KG1 (cell line): Measurements from ENCODE around the gene KRTAP1-4.
"Not testable (repeated sequence)": the region's sequence is repeated elsewhere in the genome, so short reads cannot be mapped to it uniquely, and the experiment has no call there.

Source experiments
- DNase-seq: peaks from one replicate; lab custom pipeline; 2025; lab: John Stamatoyannopoulos, UW

Gene KRTAP1-4

DNA sequence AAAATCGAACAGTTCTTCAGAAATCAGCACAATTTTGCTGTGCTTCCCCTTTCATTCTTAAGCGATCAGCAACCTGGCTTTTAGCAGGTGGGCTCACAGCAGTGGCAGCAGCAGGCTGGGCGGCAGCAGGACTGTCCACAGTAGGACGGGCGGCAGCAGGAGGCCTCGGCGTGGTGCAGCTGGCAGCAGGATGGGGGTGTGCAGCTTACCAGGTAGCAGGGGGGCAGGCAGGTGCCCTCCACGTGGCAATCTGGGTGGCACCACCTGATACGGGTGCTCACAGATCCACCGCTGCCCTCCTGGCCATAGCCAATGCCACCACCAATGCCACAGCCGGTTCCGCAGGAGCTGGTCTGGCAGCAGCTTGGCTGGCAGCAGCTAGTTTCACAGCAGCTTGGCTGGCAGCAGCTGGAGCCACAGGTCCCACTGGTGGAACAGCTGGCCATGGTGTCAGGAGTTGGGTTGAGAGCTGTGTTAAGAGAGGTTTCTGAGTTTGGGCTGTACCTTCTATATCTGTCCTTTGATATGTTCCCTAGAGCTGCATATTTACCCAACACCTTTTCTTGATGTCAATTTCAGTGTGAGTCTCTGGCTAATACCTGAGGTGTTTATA lies at the start of gene KRTAP1-4:
Gene KRTAP1-4, minus strand, starts transcription at position 563 of the 613 bp plus-strand sequence. Its CDS starts 117 bp downstream, at position 446.
- no peak for DNase-seq

GRCh38 chr17:41076788-41077187 lies 46.8 kb upstream of the KRTAP1-4 start:
- no peak for DNase-seq

- no peak for DNase-seq
These were observed 43.7 kb upstream of the KRTAP1-4 start for GRCh38 chr17:41073676-41074075.

GRCh38 chr17:41071606-41072360 lies 41.8 kb upstream of the KRTAP1-4 start:
- DNase-seq = no peak

DNA sequence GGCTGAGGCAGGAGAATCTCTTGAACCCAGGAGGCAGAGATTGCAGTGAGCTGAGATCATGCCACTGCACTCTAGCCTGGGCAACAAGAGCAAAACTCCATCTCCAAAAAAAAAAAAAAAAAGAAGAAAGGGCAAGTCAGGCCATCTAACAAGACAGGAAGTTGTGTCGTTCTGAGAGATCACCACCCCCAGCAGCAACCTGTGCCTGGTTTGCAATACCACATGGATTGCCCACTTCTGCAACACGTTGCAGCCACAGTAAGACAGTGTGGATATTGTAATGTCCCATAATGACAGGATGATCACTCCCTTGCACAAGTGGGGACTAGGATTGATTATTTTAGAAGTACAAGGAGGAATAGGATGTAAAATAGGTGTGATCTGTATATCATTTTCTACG lies 39.0 kb upstream of the KRTAP1-4 start:
- no peak for DNase-seq

DNA sequence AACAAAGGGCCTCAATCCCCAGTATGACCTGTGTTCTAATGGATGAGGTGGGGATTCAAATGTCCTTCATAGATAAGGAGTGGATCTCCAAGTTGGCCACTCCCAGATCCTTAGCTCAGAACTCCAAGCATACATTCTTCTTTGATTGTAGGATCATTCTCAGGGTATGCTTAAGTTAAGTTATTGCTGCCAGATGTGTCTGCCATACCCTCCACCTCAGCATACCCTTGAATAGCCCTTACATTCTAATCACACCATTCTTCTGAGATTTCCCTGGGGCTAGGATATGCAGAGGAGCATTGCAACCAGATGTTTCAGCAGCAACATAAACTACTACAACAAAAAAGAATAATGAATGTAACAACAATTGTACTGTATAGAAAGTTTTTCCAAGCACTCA lies 37.3 kb upstream of the KRTAP1-4 start:
- no peak for DNase-seq

DNA sequence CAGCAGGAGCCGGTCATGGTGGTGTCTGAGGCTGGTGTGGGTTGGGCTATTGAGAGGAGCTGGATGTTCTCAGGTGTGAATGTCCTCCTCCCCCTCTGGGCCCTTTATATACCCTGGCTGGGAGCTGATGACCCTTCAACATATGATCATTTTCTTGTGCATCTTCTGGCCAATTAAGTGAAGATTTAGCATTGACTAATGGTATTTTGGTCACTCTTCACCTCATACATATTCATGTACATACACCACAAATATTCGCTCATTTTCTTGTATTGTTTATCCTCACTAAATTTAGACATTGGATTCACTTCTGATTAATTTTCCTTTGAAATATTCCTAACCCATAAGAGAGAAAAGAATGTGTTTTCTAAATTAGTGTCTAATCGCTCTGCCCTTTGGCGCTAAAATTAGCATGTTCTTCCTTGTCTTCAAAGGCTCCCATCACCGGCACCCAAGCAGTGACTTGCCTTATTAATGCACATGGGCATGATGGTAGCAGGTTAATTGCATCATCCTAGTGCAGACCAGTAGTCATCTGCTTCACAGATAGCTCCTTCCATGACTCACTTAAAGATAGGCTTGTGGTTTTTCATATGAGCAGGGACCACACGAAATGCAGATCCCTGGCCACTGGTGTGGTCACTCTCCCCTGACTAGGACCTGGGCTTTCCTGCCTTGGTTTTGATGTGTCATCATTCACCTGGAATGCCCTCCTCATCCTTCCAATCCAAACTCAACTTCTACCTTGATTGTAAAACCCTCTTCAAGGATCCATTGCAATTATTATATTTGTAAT lies 36.0 kb upstream of the KRTAP1-4 start, which contains the start of gene KRTAP2-4:
Gene KRTAP2-4, minus strand, starts transcription at position 51 of the 796 bp plus-strand sequence. Its CDS starts 34 bp downstream, at position 17.
- no peak for DNase-seq

GRCh38 chr17:41065016-41065689 lies 35.2 kb upstream of the KRTAP1-4 start:
- DNase-seq = not testable (repeated sequence)

GRCh38 chr17:41064301-41064700 lies 34.3 kb upstream of the KRTAP1-4 start:
- no peak for DNase-seq

GRCh38 chr17:41063449-41063848 lies 33.5 kb upstream of the KRTAP1-4 start:
- DNase-seq = no peak

DNA sequence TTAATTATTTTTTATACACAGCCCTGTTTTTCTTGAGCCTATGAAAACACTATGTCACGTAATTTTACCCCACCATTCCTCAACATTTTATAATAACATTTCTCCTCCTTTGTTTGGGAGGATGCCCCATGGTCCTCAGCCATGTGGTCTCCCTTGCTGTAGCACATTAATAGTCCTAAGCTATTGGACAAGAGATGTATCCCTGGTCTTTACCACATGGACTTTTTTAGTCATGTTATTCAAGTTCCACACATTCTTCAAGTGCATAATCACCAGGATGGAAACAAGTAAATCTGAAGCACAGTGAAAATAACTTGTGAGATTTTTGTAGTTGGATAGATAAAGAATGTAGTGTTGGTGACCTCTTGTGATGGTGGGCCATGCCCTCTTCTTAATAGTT lies 32.0 kb upstream of the KRTAP1-4 start:
- no peak for DNase-seq

GRCh38 chr17:41060052-41060604 lies 30.1 kb upstream of the KRTAP1-4 start, which contains the start of gene KRTAP2-3:
TSS of gene KRTAP2-3 (minus strand) at chr17:41060114. CDS start at chr17:41060050, 64 bp downstream.
- no peak for DNase-seq

- DNase-seq = not testable (repeated sequence)
These were observed 29.5 kb upstream of the KRTAP1-4 start for GRCh38 chr17:41059276-41060051.

DNA sequence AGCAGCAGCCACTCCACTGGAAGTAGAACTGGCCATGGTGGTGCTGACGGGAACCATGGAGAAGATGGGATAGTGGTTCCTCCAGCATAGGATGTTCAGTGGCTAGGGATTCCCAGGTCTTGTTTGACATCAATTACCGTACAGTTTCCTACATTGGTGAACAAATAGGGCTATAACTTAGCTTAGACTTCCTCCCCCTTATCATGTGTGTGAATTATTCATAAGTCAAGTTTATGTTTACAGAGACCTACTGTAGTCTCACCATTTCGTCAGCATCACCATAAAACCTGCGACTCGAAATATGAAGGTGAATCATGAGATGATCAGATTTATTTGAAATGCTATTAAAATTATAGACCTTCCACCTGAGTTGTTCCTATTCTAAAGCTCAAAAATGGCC lies 28.7 kb upstream of the KRTAP1-4 start:
- DNase-seq = no peak

DNA sequence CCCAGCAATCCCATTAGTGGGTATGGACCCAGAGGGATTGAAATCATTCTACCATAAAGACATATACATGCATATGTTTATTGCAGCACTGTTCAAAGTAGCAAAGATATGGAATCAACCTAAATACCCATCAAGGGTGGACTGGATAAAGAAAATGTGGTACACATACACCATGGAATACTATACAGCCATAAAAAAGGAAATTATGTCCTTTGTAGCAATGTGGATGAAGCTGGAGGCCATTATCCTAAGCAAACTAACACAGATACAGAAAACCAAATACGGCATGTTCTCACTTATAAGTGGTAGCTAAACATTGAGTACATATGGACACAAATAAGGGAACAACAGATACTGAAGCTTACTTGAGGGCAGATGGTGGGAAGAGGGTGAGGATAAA lies 27.6 kb upstream of the KRTAP1-4 start:
- DNase-seq = no peak

DNA sequence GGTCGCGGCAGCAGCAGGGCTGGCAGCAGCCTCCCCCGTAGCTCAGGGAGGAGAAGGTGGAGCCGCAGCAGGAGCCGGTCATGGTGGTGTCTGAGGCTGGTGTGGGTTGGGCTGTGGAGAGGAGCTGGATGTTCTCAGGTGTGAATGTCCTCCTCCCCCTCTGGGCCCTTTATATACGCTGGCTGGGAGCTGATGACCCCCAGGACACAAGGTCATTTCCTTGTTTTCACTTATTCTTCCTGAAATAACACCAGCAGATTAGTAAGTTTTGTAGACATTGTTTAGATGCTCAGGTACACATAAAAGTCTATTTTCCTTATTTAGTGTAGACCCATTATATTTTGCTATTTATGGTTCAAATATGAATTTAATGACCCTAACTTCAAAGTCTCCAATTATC lies 25.1 kb upstream of the KRTAP1-4 start, which contains the start of gene KRTAP2-2:
Gene KRTAP2-2, minus strand, starts transcription at position 101 of the 400 bp plus-strand sequence. Its CDS starts 19 bp downstream, at position 82.
- DNase-seq = not testable (repeated sequence)

GRCh38 chr17:41054556-41054955 lies 24.6 kb upstream of the KRTAP1-4 start:
- DNase-seq = not testable (repeated sequence)

- no peak for DNase-seq
These were observed 24.0 kb upstream of the KRTAP1-4 start for GRCh38 chr17:41054025-41054424.

DNA sequence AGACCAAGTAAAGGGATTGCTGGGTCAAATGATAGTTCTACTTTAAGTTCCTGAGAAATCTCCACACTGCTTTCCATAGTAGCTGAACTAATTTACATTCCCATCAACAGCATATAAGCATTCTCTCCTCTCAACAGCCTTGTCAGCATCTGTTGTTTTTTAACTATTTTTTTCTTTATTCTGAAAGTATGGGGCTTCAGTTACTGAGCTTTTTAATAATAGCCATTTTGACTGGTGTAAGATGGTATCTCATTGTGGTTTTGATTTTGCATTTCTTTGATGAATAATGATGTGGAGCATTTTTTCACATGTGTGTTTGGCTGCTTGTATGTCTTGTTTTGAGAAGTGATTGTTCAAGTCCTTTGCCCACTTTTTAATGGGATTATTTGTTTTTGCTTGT lies 22.6 kb upstream of the KRTAP1-4 start:
- DNase-seq = no peak

DNA sequence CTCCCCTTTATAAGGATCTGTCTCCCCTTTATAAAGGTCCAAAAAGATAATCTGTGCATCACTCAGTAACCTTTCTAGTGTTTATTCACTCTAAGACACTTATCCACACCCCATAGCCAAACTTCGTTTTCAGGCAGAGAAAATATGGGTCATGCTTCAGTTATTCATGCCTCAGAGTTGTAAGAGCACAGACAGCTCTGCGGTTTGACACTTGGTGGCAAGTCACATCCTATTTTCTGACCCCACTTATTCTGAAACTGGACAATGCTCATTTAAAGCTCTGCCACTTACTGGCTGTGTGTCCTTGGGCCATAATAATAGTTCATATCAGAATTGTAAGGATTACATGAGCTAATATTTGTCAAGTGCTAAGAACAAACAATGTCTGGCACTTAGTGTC lies 19.1 kb upstream of the KRTAP1-4 start:
- no peak for DNase-seq

GRCh38 chr17:41048441-41048840 lies 18.4 kb upstream of the KRTAP1-4 start:
- no peak for DNase-seq
